Metanephros (tissue), 2 donors: ENCODE results near the gene CCDC201. TPM values are rescaled to one million over a fixed set of nuclear protein-coding genes. Genes with fewer than 3 reads are reported as not detected.

Source experiments
- small RNA-seq: library from RNA; depleted of rRNA; stranded (forward); fragments of <200 nt; gene quantifications from one replicate; pipeline ENCODE3, GENCODE V24; 2014; ENCODE audit warnings: low replicate concordance
- total RNA-seq: library from RNA; depleted of rRNA; stranded (reverse); fragments of >200 nt; gene quantifications from one replicate; pipeline ENCODE4 v1.2.3, GENCODE V29; 2014

CCDC201 gene, protein sequence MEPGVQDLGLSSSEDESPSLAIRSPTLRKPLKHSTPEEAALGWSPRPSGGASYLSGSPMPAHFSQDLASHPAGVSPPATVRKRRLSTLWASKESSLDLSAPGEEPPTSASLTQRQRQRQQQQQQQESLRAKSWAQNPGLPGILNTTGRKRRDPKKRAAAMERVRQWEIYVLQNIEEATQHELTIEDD
- not detected for total RNA-seq

DNA sequence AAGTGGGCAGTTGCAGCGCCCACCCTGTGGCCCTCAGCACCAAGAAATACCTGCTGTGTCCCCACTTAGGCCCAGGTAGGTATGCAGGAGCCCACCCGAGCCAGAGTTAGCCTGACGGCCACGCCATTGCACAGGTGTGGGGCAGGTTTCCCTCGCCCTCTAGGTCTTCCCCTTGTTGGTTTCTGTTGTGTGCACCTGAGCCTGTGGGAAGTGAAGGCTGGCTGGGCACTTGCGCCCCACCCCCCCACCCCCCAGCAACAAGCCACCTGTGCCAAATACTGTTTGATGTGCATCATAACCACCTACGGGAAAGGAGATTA, at the start of gene CCDC201:
TSS of gene CCDC201 (minus strand) at position 48 of the 320 bp plus-strand sequence. CDS start 75 bp downstream, outside the sequence.

DNA sequence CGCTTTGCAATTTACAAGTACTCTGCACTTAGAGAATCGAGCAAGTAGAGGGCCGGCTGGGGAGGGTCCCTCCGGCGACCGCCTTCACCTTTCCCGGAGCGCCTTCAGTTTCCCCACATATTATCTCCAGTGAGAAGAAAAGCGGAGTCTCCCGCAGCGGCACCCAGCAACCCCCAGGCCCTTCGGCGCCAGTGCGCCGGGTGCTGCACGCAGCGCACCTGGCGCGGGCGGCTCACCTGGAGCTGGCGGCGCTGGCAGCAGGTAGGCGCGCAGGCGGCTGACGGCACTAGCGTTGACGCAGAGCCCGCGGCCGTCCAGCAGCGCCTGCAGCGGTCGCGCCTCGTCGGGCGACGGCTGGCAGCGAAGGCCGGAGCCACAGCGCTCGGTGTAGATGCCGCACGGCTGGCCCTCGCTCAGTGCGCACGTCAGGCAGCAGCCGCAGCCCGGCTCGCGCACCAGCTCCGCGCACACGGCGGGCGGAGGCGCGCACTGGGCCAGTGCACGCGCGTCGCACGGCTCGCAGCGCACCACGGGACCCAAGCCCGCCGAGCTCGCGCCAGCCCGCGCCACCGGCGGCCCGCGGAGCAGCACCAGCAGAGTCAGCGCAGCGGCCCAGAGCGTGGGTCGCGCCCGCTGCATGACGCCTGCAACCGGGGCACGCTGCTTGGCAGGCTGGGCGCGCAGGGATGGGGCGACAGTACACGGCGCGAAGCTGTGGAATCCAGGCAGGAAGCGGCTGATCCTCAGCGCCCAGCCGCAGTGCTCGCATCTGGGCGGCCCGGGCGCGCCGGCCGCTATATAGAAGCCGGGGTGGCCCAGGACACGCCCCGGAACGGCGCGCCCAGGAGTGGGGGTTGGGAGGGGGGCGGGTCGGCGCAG, 47.9 kb upstream of the CCDC201 start, which contains the start of gene IGFBP3:
TSS of gene IGFBP3 (minus strand) at position 771 of the 879 bp plus-strand sequence. CDS start at position 639, 132 bp downstream.

DNA sequence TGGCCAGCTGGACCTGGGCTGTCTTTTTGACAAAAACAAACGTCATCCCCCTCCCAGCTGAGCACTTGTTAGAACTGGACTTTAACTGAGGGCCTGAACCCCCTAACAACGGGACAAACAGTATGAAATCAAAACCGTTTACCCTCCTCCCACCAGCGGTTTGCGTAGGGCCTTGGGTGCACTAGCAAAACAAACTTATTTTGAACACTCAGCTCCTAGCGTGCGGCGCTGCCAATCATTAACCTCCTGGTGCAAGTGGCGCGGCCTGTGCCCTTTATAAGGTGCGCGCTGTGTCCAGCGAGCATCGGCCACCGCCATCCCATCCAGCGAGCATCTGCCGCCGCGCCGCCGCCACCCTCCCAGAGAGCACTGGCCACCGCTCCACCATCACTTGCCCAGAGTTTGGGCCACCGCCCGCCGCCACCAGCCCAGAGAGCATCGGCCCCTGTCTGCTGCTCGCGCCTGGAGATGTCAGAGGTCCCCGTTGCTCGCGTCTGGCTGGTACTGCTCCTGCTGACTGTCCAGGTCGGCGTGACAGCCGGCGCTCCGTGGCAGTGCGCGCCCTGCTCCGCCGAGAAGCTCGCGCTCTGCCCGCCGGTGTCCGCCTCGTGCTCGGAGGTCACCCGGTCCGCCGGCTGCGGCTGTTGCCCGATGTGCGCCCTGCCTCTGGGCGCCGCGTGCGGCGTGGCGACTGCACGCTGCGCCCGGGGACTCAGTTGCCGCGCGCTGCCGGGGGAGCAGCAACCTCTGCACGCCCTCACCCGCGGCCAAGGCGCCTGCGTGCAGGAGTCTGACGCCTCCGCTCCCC, 15.5 kb upstream of the CCDC201 start, which contains the start of gene IGFBP1:
TSS of gene IGFBP1 (plus strand) at position 304 of the 808 bp plus-strand sequence. CDS start at position 469, 165 bp downstream.

Small RNA genes lying within 50 kb of the gene (small RNA-seq; reads per million reads assigned to genes)
- not detected for gene RNU6-326P

Other genes starting within 250 kb of the CCDC201 start
- gene IGFBP1, start 15.4 kb upstream of the CCDC201 start, total RNA-seq: 0.82 TPM
- 196 TPM for gene IGFBP3, start 48.2 kb upstream of the CCDC201 start, total RNA-seq